ENCODE data around the gene HUNK. TPM values are rescaled to one million over a fixed set of nuclear protein-coding genes. Genes with fewer than 3 reads are reported as not detected.

HUNK gene
- total RNA-seq, 1 donor from 2014 or later: 60.6 TPM

DNA sequence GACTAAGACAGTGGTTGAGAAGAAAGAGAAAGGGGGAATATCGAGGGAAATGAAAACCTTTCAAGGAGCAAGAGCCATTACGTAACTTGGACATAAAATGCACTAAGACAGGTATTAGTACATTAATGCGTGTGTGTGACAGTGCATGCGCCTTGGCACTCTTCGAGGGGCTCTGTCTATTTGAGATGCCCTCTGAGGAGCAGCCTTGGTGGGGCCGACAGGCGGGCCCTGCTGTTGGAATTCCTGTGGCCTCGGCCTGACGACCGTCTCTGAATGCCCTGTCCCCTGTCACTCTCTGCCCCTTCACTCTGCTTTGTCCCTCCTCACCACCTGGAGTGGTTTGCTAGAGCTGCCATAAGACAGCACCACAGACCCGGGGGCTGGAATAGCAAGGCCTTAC is 12.3 kb downstream of the HUNK start:
- DNase-seq (ENCODE audit: low spot score in 2 of 2, unreplicated experiment in 2 of 2): no peak
- TF ChIP-seq, protein P1, sequence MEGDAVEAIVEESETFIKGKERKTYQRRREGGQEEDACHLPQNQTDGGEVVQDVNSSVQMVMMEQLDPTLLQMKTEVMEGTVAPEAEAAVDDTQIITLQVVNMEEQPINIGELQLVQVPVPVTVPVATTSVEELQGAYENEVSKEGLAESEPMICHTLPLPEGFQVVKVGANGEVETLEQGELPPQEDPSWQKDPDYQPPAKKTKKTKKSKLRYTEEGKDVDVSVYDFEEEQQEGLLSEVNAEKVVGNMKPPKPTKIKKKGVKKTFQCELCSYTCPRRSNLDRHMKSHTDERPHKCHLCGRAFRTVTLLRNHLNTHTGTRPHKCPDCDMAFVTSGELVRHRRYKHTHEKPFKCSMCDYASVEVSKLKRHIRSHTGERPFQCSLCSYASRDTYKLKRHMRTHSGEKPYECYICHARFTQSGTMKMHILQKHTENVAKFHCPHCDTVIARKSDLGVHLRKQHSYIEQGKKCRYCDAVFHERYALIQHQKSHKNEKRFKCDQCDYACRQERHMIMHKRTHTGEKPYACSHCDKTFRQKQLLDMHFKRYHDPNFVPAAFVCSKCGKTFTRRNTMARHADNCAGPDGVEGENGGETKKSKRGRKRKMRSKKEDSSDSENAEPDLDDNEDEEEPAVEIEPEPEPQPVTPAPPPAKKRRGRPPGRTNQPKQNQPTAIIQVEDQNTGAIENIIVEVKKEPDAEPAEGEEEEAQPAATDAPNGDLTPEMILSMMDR (IDR thresholded peaks at IDR 0.05; ENCODE audit: unreplicated experiment): no peak
- Mint-ChIP-seq H3K27ac (peak overlapping the region; percentile 34), H3K9me3 (peaks cover 6% of the 10 kb centered on the region), H3K4me1 (peaks cover 34% of the 10 kb centered on the region), H3K36me3 (peaks cover 6% of the 10 kb centered on the region), H3K4me3 (no peak overlapping the region), H3K27me3 (ENCODE audit: low read depth) (no peaks in the 10 kb centered on the region)

DNA sequence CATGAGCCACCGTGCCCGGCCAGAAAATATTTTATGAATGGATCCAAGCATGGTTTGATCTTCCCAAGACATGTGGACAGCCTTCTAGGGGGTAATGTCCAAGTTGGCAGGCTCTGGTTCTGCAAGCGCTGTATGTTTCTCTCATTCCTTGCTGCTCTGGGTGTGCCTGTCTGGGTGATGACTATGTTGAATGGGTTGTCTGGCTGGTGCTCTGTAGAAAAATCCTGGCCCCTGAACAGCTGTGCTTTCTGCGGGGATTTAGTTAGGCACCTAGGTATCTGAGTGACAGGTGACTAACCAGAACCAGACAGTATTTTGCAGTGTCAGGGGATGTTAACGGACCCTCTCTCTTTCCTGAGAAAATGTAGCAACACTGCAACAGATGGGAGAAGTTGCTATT is 14.1 kb downstream of the HUNK start:
- Mint-ChIP-seq H3K27ac (peak overlapping the region; percentile 65), H3K9me3 (peaks cover 6% of the 10 kb centered on the region), H3K4me3 (no peak overlapping the region), H3K4me1 (peaks cover 38% of the 10 kb centered on the region), H3K36me3 (peaks cover 6% of the 10 kb centered on the region), H3K27me3 (ENCODE audit: low read depth) (no peaks in the 10 kb centered on the region)
- TF ChIP-seq, protein P1 (IDR thresholded peaks at IDR 0.05; ENCODE audit: unreplicated experiment): no peak
- no peak for DNase-seq (ENCODE audit: low spot score in 2 of 2, unreplicated experiment in 2 of 2)

DNA sequence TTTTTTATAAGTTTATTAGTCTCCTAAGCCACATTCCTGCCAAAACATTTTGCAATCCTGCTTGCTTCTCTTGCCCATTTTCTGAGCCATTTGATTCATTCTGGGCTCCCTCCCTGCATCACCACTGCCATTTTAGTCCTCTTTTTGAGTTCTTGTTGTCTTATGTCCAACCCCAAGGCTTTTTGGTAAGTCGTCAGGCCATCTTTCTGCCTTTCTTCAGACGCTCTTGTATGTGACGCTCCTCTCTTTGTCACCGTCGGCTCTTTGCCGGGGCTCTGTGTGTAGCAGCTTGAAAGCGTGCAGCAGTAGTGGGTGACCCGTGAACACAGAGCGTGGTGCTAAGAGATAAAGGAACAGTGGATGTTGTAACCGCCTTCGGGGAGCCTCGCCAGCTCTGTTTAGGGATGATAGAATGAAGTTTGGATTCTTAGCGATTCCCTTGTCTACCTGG is 14.6 kb downstream of the HUNK start:
- no peak overlapping the region for H3K4me3 Mint-ChIP-seq
- peaks cover 6% of the 10 kb centered on the region for H3K36me3 Mint-ChIP-seq
- H3K4me1 Mint-ChIP-seq: peaks cover 38% of the 10 kb centered on the region
- no peaks in the 10 kb centered on the region for H3K27me3 Mint-ChIP-seq (ENCODE audit: low read depth)
- TF ChIP-seq, protein P1 (IDR thresholded peaks at IDR 0.05; ENCODE audit: unreplicated experiment): no peak
- H3K27ac Mint-ChIP-seq: peak overlapping the region; percentile 65
- no peak for DNase-seq (ENCODE audit: low spot score in 2 of 2, unreplicated experiment in 2 of 2)
- H3K9me3 Mint-ChIP-seq: peaks cover 6% of the 10 kb centered on the region

DNA sequence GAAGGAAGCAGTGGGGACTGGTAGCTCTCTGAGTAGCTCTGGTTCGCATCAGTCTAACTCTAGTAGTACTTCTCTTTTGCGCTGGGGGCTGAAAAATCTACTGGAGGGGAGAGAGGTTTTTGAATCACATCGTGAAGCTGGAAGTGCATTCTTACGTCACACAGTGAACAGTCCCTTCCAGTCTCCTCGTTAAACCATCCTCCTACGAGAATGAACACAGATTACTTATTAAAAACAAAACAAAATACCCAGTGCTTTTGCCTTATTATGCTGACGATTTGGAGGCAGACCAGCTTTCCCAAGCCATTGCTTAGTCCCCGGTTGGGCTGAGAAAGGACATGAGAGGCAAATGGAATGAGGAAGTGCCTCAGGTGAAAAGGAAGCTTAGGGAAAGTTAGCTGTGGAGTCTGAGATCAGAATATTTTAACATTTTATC is 16.1 kb downstream of the HUNK start:
- no peaks in the 10 kb centered on the region for H3K27me3 Mint-ChIP-seq (ENCODE audit: low read depth)
- peak overlapping the region; percentile 97 for H3K27ac Mint-ChIP-seq
- no peak for DNase-seq (ENCODE audit: low spot score in 2 of 2, unreplicated experiment in 2 of 2)
- H3K4me3 Mint-ChIP-seq: peak overlapping the region; percentile 54
- peaks cover 53% of the 10 kb centered on the region for H3K4me1 Mint-ChIP-seq
- TF ChIP-seq, protein P1 (IDR thresholded peaks at IDR 0.05; ENCODE audit: unreplicated experiment): no peak
- peaks cover 2% of the 10 kb centered on the region for H3K36me3 Mint-ChIP-seq
- H3K9me3 Mint-ChIP-seq: no peaks in the 10 kb centered on the region

DNA sequence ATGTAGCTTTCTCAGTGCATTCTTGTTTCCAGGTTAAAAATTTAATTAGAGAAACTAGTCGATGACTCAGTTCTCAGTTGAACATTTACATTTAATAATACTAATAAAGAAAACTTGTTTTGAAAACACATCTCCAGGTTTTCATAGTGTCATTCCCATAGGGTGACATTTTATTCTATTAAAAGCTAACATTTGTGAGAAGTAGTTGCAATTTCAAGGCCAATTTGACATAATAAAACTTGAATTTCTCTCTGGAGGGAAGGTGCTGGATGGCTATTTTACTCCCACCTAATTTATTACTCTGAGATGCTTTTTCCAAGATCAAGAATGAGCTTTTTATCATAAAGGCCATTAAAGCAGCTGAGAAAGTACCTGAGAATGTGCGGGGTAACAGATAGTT is 16.6 kb downstream of the HUNK start:
- Mint-ChIP-seq H3K27ac (peak overlapping the region; percentile 97), H3K36me3 (peaks cover 2% of the 10 kb centered on the region), H3K27me3 (ENCODE audit: low read depth) (no peaks in the 10 kb centered on the region)

More for the DNA sequence above, 16.6 kb downstream of the HUNK start:
- DNase-seq (ENCODE audit: low spot score in 2 of 2, unreplicated experiment in 2 of 2): no peak
- Mint-ChIP-seq H3K4me1 (peaks cover 58% of the 10 kb centered on the region), H3K9me3 (no peaks in the 10 kb centered on the region), H3K4me3 (peak overlapping the region; percentile 54)
- TF ChIP-seq, protein P1 (IDR thresholded peaks at IDR 0.05; ENCODE audit: unreplicated experiment): no peak
